Immature natural killer cell (primary cell): Measurements from ENCODE around the gene APOBEC4. TPM values are rescaled to one million over a fixed set of nuclear protein-coding genes. Genes with fewer than 3 reads are reported as not detected.

Source experiments
- DNase-seq, 3 donors: peaks; one replicate each; pipeline ENCODE4 v3.0.0; 2022; ENCODE audit warnings: mixed read lengths in 1 of 3
- H3K27ac Mint-ChIP-seq, 6 donors: one replicate each; pipeline ENCODE4 v1.8.0; 2020; ENCODE audit warnings: mixed read lengths in 6 of 6, mild to moderate bottlenecking in 5 of 6, inconsistent platforms in 4 of 6, moderate library complexity in 3 of 6
- H3K27me3 Mint-ChIP-seq, 3 donors: one replicate each; pipeline ENCODE4 v1.8.0; 2020 to 2021; ENCODE audit warnings: low read depth in 3 of 3, mild to moderate bottlenecking in 3 of 3, mixed read lengths in 3 of 3, moderate library complexity in 3 of 3, inconsistent platforms in 1 of 3
- H3K36me3 Mint-ChIP-seq, 3 donors: one replicate each; pipeline ENCODE4 v1.8.0; 2020; ENCODE audit warnings: mixed read lengths in 3 of 3, inconsistent platforms in 2 of 3, mild to moderate bottlenecking in 2 of 3
- H3K4me1 Mint-ChIP-seq, 2 donors: one replicate each; pipeline ENCODE4 v1.8.0; 2020; ENCODE audit warnings: inconsistent platforms in 2 of 2, mild to moderate bottlenecking in 2 of 2, mixed read lengths in 2 of 2, moderate library complexity in 1 of 2
- H3K4me3 Mint-ChIP-seq, 5 donors: one replicate each; pipeline ENCODE4 v1.8.0; 2020; ENCODE audit warnings: mild to moderate bottlenecking in 5 of 5, mixed read lengths in 5 of 5, inconsistent platforms in 3 of 5, moderate library complexity in 3 of 5
- H3K9me3 Mint-ChIP-seq, 6 donors: one replicate each; pipeline ENCODE4 v1.8.0; 2020; ENCODE audit warnings: mild to moderate bottlenecking in 6 of 6, mixed read lengths in 6 of 6, inconsistent platforms in 4 of 6, moderate library complexity in 3 of 6
- polyA plus RNA-seq, 3 donors: library from polyadenylated mRNA; unstranded; fragments of 300-500 nt; fragmentation: Illumina TruSeq; gene quantifications; one replicate each; pipeline ENCODE4 v1.2.3, GENCODE V29; 2021

Gene APOBEC4
- polyA plus RNA-seq, 3 donors from 2014 or later: not detected

GRCh38 chr1:183597656-183598347, 55.3 kb downstream of the APOBEC4 start:
- Mint-ChIP-seq H3K27ac (no peak overlapping the region), H3K9me3 (no peaks in the 10 kb centered on the region), H3K4me3 (no peak overlapping the region), H3K36me3 (no peaks in the 10 kb centered on the region), H3K4me1 (peaks cover 0 to 5% of the 10 kb centered on the region in 2 donors), H3K27me3 (peaks cover 5 to 13% (median 8%) of the 10 kb centered on the region in 3 donors)
- no peak for DNase-seq

DNA sequence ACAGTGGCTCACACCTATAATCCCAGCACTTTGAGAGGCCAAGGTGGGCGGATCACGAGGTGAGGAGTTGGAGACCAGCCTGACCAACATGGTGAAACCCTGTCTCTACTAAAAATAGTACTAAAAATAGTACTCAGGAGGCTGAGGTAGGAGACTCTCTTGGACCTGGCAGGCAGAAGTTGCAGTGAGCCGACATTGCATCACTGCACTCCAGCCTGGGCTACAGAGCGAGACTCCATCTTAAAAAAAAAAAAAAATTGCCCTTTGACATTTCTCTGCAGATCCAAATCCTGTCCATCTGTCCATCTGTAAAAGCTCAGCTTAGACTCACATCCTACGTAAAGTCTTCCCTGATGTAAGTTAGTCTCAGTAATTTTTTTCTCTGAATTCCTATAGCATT, 56.6 kb downstream of the APOBEC4 start:
- DNase-seq: no peak
- H3K27ac Mint-ChIP-seq: no peak overlapping the region
- H3K36me3 Mint-ChIP-seq: no peaks in the 10 kb centered on the region
- H3K27me3 Mint-ChIP-seq: peaks cover 5 to 13% (median 8%) of the 10 kb centered on the region in 3 donors
- H3K4me3 Mint-ChIP-seq: no peak overlapping the region
- H3K4me1 Mint-ChIP-seq: peaks cover 0 to 5% of the 10 kb centered on the region in 2 donors
- H3K9me3 Mint-ChIP-seq: no peaks in the 10 kb centered on the region

Other genes with a start within 250 kb of the APOBEC4 start
- not detected for gene NMNAT2, start 234.9 kb downstream of the APOBEC4 start, polyA plus RNA-seq
- gene SMG7, start 180.8 kb downstream of the APOBEC4 start, polyA plus RNA-seq: 10 to 100 TPM in 2 of 3 donors, 1 to 10 TPM in 1; 6.4 to 38.5 (median 11.2) TPM
- 10 to 100 TPM in 1 of 3 donors, 1 to 10 TPM in 2; 1.5 to 13.3 (median 3.7) TPM for gene NCF2, start 62.9 kb downstream of the APOBEC4 start, polyA plus RNA-seq
- 100 to 1,000 TPM; 638 to 995 (median 763) TPM for gene ARPC5, start 17.5 kb downstream of the APOBEC4 start, polyA plus RNA-seq
- under 1 TPM in 2 of 3 donors, not detected in 1; 0.09 to 0.20 TPM for gene RGL1, start 151.8 kb upstream of the APOBEC4 start, polyA plus RNA-seq